ENCODE data around the gene ZDHHC18.
"Not testable (repeated sequence)": the region's sequence is repeated elsewhere in the genome, so short reads cannot be mapped to it uniquely, and the experiment has no call there.

The ZDHHC18 gene

GRCh38 chr1:26858891-26859640 lies 32.6 kb downstream of the ZDHHC18 start:
- no peak overlapping the region for H3K4me3 ChIP-seq (ENCODE audit: low read depth, low read length)
- DNase-seq (ENCODE audit: low read depth) = no peak
- TF ChIP-seq, protein P1, sequence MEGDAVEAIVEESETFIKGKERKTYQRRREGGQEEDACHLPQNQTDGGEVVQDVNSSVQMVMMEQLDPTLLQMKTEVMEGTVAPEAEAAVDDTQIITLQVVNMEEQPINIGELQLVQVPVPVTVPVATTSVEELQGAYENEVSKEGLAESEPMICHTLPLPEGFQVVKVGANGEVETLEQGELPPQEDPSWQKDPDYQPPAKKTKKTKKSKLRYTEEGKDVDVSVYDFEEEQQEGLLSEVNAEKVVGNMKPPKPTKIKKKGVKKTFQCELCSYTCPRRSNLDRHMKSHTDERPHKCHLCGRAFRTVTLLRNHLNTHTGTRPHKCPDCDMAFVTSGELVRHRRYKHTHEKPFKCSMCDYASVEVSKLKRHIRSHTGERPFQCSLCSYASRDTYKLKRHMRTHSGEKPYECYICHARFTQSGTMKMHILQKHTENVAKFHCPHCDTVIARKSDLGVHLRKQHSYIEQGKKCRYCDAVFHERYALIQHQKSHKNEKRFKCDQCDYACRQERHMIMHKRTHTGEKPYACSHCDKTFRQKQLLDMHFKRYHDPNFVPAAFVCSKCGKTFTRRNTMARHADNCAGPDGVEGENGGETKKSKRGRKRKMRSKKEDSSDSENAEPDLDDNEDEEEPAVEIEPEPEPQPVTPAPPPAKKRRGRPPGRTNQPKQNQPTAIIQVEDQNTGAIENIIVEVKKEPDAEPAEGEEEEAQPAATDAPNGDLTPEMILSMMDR (IDR thresholded peaks at IDR 0.05; ENCODE audit: insufficient read depth, low read depth, low read length, missing control alignments) = no peak

DNA sequence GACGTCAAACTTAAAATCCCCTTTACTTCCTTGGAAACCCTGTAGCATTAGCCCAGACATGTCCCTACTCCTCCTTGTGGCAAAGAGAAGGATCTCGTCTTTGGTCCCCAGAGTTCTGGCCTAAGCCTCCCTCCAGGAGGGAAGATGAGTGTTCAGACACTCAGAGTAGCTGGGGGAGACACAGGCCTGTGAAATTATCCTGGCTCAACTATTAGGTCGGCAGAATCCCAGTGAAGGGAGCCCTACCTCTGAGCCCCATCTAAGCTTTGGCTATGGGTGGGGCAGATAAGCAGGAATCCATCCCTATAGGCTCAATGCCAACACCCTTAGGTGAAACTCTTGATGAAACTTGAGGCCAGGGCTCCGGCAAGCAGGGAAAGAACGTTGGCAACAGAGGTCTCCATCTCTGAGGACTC lies 34.8 kb downstream of the ZDHHC18 start:
- DNase-seq (ENCODE audit: low read depth) = no peak

DNA sequence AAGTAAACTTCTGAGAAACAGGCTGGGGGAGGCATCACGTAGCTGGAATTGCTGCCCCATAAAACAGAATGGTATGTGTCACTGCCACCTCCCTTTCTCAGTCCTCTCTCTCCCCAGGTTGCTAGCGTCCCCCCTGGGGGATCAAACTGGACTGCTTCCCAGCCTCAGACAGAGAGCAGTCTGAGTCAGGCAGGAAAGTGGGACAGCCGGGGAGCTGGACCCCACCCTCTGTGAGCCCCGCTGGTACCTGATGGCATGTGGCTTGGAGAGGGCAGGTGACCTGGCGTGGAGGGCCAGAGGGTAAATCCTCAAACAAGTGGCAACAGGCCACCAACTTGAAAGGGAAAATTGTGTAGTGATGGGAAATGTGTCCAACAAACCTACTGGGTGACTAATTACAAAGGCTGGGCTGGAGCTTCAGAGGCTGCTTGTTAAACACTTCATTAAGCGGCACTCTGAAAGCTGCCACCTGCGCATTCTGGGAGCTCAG lies 35.4 kb downstream of the ZDHHC18 start:
- no peak overlapping the region for H3K4me3 ChIP-seq (ENCODE audit: low read depth, low read length)
- TF ChIP-seq, protein P1 (IDR thresholded peaks at IDR 0.05; ENCODE audit: insufficient read depth, low read depth, low read length, missing control alignments) = no peak
- DNase-seq (ENCODE audit: low read depth) = no peak

More for the DNA sequence above, 34.8 kb downstream of the ZDHHC18 start:
- H3K4me3 ChIP-seq (ENCODE audit: low read depth, low read length) = no peak overlapping the region
- TF ChIP-seq, protein P1 (IDR thresholded peaks at IDR 0.05; ENCODE audit: insufficient read depth, low read depth, low read length, missing control alignments) = no peak

DNA sequence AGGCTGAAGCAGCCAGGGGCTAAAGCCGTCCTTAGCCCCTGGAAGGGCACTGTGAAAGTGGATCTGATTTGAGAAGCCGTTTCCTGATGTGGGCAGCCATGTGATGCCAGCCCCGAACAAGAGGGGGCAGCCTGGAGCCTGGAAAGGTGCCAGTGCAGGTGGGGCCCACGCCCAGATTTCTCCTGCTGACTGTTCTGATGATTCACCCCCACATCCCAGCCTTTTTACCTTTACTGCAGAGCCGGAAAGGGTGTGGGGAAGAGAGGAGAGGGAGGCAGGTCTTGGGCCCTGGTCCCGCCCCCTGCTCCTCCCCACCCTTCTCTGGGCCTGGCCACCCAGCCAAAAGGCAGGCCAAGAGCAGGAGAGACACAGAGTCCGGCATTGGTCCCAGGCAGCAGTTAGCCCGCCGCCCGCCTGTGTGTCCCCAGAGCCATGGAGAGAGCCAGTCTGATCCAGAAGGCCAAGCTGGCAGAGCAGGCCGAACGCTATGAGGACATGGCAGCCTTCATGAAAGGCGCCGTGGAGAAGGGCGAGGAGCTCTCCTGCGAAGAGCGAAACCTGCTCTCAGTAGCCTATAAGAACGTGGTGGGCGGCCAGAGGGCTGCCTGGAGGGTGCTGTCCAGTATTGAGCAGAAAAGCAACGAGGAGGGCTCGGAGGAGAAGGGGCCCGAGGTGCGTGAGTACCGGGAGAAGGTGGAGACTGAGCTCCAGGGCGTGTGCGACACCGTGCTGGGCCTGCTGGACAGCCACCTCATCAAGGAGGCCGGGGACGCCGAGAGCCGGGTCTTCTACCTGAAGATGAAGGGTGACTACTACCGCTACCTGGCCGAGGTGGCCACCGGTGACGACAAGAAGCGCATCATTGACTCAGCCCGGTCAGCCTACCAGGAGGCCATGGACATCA lies 36.5 kb downstream of the ZDHHC18 start, which contains the start of gene SFN:
TSS of gene SFN (plus strand) at position 369 of the 904 bp plus-strand sequence. CDS start at position 433, 64 bp downstream.
- peak; percentile 71 for DNase-seq (ENCODE audit: low read depth)
- TF ChIP-seq, protein P1 (IDR thresholded peaks at IDR 0.05; ENCODE audit: insufficient read depth, low read depth, low read length, missing control alignments) = peak; percentile 64
- peak within 1 kb of the TSS; percentile 59 for H3K4me3 ChIP-seq (ENCODE audit: low read depth, low read length)

DNA sequence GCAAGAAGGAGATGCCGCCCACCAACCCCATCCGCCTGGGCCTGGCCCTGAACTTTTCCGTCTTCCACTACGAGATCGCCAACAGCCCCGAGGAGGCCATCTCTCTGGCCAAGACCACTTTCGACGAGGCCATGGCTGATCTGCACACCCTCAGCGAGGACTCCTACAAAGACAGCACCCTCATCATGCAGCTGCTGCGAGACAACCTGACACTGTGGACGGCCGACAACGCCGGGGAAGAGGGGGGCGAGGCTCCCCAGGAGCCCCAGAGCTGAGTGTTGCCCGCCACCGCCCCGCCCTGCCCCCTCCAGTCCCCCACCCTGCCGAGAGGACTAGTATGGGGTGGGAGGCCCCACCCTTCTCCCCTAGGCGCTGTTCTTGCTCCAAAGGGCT lies 37.2 kb downstream of the ZDHHC18 start:
- H3K4me3 ChIP-seq (ENCODE audit: low read depth, low read length) = peak overlapping the region; percentile 59
- TF ChIP-seq, protein P1 (IDR thresholded peaks at IDR 0.05; ENCODE audit: insufficient read depth, low read depth, low read length, missing control alignments) = no peak
- DNase-seq (ENCODE audit: low read depth) = no peak

GRCh38 chr1:26864610-26865480 lies 38.4 kb downstream of the ZDHHC18 start:
- peak; percentile 99 for DNase-seq (ENCODE audit: low read depth)
- peak overlapping the region; percentile 59 for H3K4me3 ChIP-seq (ENCODE audit: low read depth, low read length)
- TF ChIP-seq, protein P1 (IDR thresholded peaks at IDR 0.05; ENCODE audit: insufficient read depth, low read depth, low read length, missing control alignments) = no peak

DNA sequence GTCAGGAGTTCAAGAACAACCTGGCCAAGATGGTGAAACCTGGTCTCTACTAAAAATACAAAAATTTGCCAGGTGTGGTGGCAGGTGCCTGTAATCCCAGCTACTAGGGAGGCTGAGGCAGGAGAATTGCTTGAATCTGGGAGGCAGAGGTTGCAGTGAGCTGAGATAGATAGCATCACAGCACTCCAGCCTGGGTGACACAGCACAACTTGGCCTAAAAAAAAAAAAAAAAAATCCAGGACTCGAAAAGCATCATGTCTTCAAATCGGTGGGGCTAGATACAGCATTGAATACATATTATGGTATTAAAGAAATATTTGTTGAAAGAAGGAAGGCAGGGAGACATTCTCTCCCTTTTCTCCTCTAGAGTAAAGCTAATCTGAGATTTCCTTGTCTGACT lies 46.6 kb downstream of the ZDHHC18 start:
- not testable (repeated sequence) for DNase-seq (ENCODE audit: low read depth); H3K4me3 ChIP-seq (ENCODE audit: low read depth, low read length)
